ENCODE measurements around the gene CTAG1A.
"Not testable (repeated sequence)": the region's sequence is repeated elsewhere in the genome, so short reads cannot be mapped to it uniquely, and the experiment has no call there.

The CTAG1A gene

DNA sequence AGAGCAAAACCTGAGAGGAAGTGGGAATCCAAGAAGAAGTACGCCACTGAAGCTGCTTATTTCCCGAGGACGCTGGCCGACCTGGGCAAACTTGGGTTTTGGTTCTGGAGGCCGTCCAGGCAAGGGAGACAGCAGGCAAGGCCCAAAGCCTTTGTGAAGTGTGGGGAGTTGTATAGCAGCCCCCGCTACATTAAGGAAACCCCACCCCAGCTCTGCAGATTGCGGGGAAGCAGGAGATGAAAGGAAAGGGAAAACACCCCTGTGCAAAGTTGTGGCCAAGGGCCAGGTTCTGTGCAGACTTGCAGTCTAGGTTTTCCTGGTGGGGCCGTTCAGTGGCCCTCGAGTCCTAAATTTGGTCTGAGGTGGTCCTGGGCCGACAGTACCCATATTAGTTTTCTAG lies 11.9 kb upstream of the CTAG1A start:
- not testable (repeated sequence) for DNase-seq

DNA sequence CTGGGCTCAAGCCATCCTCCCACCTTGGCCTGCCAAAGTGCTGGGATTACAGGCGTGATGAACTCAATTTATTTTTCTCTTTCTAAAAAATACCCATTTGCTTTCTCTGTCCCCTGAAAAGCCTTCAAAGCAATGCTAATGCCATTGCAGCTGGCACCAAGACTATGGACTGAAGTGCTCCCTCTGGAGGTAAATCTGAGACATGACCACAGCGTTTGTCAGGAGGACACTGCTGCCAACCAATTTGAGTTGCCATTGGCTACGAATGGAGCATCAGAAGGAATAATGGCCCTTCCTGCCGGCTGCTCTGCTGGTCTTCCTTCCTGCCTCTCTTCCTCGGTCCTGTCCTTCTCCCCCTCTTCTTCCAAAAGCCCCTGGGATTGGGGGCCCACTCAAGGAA lies 9.9 kb upstream of the CTAG1A start:
- not testable (repeated sequence) for DNase-seq

DNA sequence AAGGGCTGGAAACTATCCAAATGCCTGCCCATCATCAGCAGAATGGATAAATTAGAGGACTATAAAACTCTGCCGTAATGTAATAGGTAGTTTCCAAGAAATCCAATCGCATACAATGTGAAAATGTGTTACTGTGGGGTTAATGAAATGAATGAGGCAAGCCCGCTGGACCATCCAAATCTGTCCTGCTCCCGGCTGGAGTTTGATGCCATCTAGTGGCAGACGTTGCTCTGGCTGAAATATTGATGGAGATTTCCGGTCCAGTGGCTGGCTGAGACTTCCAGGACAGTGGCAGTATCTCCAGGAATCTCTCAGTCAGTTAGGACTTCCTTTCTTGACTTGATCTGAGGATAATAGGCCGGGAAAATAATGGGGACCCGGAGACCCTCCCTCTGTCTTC lies 1.9 kb upstream of the CTAG1A start:
- not testable (repeated sequence) for DNase-seq

DNA sequence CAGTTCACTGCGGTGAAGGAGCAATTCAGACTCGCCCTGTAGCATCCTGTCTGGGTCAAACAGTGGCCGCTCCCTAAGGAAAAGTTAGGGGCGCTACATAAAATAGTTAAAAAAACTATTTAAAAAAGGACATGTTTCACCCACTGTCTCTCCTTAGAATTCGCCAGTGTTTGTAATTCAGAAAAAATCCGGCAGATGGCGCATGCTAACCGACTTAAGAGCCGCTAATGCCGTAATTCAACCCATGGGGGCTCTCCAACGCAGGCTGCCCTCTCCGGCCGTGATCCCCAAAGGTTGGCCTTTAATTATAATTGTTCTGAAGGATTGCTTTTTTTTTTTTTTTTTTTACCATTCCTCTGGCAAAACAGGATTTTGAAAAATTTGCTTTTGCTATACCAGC lies 5.5 kb downstream of the CTAG1A start:
- not testable (repeated sequence) for DNase-seq

DNA sequence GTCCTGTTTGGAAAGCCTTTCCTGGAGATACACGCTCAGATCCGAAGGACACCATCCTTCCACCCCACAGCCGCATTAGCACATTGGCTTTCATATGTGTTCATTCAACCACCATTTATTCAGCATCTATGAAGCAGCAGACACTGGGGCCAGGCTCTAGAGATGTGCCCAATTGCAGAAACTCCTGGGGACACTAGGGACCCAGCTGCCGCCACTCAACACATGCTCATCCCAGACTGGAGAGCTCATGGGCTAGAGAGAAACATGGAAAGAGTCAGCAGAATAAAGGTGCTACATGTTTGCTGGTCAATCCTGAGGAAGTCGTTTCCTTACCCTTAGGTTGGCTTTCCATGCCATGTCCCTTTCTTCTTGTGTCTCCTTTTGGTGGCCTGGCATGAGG lies 7.6 kb downstream of the CTAG1A start:
- DNase-seq: no peak

DNA sequence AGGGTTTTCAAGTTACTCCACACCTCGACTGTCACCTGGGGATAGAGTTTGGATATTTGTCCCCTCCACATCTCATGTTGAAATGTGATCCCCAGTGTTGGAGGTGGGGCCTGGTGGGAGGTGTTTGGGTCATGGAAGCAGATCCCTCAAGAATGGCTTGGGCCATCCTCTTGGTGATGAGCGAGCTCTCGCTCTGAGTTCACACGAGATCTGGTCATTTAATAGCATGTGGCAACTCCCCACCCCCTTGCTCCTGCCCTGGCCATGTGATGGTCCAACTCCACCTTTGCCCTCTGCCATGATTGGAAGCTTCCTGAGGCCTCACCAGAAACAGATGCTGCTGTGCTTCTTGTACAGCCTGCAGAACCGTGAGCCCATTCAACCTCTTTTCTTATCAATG lies 8.3 kb downstream of the CTAG1A start:
- no peak for DNase-seq

DNA sequence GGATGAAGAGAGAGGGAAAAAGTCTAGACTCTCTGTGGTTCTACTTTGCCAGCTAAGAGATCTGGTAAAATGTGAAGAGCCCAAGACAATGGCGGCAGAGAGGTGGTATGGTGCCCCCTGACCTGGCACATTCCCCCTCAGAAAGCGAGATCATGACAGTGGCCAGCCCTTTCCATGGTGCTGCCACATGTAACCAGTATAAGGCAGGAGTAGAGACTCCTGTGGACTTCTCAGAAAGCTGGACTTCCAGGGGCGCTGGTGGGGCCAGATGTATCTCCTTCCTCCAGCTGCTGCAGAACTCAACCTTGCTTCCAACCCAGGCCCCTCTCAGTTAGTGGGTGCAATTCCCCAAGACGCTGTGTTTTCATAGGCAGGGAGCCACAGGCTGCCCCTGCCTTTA lies 9.6 kb downstream of the CTAG1A start:
- no peak for DNase-seq

DNA sequence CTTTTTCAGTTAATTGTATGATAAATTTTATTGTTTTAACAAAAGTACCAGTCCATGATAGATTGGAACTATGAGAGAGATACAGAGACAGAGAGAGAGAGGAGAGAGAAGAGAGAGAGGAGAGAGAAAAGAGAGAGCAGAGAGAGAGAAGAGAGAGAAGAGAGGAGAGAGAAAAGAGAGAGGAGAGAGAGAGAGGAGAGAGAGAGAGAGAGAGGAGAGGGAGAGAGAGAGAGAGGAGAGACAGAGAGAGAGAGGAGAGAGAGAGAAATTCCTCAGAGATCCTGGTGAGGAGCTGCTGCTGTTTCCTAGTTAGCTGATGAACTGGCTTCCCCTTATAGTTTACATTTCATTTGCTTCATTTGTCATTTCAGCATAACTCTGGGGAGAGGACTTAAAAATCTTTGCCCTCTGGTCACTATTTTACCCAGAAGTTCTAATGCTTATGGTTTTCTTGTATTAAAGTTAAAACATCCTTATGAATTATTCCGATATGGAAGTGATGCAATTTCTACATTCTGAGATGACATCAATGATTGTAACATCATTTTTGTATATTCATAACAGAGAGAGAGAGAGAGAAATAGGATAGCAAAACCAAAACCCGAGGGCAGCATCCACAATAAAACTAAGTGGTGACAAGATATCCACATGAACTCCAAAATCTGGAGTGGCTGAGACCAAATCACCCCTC lies 10.8 kb downstream of the CTAG1A start:
- no peak for DNase-seq

DNA sequence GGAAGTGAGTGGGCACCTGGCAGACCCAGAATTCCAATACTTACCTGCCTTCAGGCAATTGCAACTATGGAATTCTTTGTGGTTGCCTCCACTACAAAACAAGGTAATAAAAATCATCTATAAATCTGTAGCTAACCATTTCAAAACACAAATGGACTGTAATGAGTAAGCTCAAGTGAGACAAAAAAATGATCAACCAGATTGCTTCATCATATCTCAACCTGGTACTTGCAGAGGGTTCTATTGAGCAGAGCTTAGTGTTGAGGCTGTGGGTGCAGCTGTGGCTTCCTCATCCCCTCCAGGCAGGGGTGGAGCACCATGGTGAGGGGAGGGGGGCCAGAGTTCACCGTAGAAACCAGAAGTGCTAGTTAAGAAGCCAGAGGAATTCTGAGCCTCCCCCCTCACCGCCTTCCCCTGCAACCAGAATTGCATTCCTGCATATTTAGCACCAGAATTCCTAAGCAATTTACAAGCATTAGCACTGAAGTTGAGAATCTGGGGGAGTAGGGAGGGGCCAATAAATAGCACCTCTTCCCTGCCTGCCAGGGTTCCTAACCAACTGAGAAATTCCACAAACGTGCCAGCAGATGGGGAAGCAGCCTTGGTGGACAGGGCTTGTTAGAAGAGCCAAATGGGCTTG lies 11.5 kb downstream of the CTAG1A start:
- peak in 1 of 2 donors; percentile 19 for DNase-seq

DNA sequence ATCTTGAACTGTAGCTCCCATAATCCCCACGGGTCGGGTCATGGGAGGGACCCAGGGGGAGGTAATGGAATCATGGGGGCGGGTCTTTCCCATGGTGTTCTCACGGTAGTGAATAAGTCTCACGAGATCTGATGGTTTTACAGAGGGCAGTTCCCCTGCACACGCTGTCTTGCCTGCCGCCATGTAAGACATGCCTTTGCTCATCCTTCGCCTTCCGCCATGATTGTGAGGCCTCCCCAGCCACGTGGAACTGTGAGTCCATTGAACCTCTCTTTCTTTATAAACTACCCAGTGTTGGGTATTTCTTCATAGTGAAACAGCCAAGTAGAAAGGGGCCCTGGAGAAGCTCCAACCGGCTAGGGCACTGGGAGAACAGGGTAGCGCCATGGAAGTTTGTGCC lies 12.3 kb downstream of the CTAG1A start:
- no peak for DNase-seq

DNA sequence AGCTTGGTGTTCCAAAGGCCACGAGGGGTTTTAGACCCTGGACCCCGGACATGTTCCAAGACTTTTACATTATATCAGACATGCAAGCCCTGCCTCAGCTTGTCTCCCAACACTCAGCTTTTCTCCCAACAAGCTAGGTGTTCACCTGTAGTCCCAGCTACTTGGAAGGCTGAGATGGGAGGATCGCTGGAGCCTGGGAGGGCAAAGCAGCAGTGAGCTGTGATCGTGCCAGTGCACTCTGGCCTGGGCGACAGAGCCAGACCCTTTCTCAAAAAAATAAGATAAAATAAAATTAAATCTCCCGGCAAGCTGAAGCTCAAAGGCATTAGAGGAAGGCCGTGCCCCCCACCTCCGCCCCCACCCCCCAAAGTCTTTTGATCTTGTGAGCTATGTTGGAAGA lies 13.7 kb downstream of the CTAG1A start:
- no peak for DNase-seq

DNA sequence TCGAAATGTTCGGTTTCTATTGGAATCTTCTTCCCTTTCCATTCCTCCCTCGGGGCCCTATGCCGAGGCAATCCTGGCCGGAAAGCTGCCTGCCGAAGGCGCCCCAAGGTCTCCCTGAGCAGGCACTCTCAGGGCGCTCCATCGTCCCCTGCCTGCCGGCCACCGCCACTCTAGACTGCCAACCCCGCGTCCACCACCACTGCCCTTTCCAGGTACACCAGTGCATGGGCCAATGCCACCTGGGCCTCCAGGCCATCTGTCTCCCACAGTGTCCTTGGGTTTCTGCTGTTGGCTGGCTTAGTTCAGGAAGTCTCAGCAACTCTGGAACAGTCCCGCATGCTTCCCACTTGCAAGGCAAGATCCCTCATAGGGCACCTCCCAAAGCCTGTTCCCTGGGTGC lies 14.6 kb downstream of the CTAG1A start:
- no peak for DNase-seq

DNA sequence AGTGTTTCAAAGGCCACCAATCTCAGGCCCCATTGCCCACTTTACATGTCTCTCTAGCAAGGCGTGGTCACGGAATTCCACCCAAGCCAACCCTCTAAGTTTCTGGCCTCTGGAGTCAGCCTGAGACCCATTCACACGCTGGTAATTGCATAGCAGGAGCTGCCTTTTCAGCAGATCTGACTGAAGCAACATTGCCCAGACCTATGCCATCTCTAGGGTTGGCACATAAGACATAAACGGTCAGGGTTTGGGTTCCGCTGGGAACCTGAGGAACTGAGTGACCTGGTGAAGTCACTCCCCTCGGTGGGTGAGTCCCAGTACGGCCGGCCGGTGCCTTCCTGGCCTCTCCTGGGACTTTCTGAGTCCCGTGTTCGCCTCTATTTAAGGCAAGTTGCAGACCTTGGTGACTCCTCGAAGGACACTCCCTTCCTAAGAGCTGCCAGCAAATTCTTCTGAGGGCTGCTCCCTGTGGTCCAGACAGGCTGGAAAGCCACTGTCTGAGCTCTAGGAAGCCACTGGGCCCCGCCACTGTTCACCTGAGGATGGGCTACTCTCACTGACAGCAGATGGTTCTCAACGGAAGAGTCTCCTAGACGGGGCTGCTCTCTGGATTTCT lies 15.9 kb downstream of the CTAG1A start:
- no peak for DNase-seq

DNA sequence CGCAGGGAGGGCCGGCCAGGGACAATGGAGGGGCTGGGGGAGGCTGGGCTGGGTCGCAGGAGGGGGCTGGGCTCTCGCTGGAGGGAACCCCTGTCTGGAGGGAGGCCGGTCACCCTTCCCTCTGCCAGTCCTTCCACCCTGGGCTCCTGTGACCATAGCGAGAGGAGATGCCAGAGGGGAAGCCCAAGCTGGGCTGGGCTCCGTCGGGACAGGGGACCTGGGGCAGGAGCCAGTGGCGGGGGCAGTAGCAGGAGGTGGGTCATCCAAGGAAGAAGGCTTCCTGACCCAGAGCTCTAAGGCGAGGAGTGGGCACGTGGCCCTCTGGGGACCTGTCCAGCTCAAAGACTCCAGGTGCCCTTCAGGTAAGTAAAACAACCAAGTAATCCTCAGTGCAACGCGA lies 17.3 kb downstream of the CTAG1A start:
- no peak for DNase-seq

DNA sequence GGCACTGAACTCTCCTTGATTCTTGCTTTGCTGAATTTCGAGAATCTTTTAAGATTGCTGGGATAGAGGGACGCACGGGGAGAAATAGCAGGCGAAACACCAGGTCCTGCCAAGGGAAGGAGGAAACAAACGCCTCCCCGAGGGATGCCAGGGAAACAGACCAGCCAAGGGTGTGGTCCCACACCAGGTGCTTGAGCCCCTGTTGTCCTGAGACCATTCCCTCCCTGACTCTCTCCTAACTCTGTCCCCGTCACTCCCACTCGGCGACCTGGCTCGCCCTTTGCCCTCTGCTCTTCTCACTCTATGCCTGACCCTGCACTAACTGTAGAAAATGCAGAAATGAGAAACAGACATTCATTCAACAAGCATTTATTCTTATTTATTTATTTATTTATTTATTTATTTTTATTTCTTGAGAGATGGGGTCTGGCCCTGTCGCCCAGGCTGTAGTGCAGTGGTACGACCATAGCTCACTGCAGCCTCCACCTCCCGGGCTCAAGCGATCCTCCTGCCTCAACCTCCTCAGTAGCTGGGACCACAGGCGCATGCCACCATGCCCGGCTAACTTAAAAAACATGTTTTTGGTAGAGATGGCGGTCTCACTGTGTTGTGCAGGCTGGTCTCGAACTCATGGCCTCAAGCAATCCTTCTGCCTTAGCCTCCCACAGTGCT lies 18.0 kb downstream of the CTAG1A start:
- DNase-seq: no peak

DNA sequence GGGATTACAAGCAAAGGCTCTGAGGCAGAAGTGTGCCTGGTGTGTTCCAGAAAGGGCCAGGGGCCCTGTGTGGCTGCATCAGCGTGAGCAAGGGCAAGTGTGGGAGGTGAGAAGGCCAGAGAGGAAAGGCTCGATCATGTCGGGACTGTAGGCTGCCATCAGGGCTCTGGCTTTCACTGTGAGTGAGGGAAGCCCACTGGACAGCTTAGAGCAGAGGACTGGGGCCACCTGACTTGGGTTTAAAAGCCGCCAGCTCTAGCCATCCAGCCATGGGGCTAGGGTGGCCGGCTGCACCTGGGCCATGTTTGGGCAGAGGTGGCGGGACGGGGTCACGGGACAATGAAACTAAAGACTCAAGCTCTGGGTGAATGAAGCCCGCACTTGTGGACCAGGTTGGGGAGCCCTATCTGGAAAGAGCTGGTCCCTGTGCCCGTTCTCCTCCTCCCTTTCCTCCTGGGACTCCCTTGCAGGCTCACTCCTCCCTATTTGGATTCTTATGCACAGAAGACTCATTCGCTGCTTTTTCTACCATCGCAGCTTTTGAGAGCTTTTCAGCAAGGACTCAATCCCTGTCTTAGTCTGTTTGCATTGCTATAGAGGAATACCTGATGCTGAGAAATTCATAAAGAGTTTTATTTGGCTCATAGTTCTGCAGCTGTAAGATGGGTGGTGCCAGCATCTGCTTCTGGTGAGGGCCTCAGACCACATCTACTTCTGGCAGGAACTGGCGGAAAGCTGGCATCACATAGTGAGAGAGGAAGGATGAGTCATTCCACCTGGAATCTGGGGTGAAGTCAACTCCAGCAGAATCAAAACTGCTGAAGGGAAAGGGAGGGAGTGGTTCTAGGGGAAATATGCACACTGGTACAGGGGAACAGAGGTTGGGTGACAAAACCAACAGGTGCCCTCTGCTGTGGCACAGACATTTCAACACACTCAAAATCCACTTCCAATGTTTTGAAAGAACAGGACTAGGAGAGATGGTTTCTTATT lies 18.8 kb downstream of the CTAG1A start:
- DNase-seq: no peak

DNA sequence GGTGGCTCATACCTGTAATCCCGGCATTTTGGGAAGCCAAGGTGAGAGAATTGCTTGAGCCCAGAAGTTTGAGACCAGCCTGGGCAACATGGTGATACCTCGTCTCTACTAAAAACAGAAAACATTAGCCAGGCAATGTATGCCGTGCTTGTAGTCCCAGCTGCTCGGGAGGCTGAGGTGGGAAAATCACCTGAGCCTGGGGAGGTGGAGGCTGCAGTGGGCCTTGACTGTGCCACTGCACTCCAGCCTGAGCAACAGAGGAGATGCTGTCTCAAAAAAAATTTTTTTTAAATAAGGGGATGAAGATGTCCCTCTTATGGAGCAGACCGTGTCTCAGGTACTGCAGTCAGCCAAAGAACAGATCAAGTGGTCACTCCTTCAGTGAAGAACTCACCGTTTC lies 20.6 kb downstream of the CTAG1A start:
- no peak for DNase-seq

DNA sequence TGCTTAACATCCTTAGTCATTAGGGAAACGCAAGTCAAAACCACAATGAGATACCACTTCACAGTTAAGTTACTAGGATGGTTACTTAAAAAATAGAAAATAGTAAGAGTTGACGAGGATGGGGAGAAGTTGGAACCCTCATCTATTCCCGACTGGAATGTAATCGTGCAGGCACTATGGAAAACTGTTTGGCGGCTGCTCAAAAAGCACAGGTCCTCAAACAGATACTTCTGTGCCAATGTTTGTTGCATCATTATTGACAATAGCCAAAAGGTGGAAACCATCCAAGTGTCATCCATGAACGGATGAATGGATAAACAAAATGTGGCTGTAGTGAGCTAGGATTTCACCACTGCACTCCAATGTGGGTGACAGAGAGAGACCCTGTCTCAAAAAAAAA lies 22.4 kb downstream of the CTAG1A start:
- DNase-seq: no peak

DNA sequence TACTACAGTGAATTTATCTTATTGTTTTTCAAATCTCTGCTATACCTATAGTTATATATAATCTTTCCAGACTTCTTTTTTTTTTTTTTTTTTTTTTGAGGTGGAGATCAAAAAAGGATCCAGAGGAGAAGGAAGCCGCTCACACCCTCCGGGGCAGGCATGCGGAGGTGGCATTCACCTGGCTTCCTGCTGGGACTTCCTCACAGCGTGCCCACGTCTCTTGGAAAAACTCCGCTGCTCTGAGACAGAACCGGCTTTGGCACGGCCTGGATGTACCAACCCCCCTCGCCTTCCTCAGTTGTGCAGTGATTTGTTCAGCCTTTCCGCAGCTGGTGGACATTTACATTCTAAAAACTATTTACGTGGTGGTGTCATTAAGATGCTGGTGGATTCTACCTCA lies 23.0 kb downstream of the CTAG1A start:
- DNase-seq: not testable (repeated sequence)

DNA sequence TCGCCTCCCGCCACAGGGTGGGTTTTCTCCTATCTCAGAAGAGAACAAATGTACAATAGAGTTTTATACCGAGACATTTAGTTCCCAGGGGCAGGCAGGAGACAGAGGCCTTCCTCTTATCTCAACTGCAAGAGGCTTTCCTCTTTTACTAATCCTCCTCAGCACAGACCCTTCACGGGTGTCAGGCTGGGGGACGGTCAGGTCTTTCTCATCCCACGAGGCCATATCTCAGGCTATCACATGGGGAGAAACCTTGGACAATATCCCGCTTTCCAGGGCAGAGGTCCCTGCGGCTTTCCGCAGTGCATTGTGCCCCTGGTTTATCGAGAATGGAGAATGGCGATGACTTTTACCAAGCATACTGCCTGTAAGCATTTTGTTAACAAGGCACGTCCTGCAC lies 23.9 kb downstream of the CTAG1A start:
- not testable (repeated sequence) for DNase-seq

DNA sequence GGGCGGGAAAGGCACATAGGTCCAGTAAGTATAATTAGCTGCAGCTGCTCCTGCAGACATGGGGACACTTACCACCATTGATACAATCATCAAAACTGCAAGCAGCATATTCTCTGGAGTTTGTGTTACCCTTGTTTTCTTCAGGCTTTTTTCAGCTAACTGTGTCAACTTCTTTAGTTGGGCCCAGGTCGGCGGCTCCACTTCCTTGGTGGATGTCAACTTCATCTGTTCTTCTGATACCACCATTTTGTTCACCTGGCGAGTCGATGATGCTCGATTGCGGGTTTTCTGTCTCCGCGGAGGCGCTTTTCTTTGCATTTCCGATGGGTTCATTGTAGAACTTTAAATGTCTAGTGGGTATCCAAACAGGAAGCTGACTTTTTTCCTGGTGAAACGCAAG lies 26.2 kb downstream of the CTAG1A start:
- not testable (repeated sequence) for DNase-seq

DNA sequence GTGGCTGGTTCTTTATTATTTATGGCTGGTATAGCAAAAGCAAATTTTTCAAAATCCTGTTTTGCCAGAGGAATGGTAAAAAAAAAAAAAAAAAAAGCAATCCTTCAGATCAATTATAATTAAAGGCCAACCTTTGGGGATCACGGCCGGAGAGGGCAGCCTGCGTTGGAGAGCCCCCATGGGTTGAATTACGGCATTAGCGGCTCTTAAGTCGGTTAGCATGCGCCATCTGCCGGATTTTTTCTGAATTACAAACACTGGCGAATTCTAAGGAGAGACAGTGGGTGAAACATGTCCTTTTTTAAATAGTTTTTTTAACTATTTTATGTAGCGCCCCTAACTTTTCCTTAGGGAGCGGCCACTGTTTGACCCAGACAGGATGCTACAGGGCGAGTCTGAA lies 28.7 kb downstream of the CTAG1A start:
- DNase-seq: not testable (repeated sequence)
